Measurements from ENCODE around the gene CXCR6. TPM values are rescaled to one million over a fixed set of nuclear protein-coding genes. Genes with fewer than 3 reads are reported as not detected.

Gene CXCR6
- total RNA-seq, 1 donor from 2014 or later, result not detected

DNA sequence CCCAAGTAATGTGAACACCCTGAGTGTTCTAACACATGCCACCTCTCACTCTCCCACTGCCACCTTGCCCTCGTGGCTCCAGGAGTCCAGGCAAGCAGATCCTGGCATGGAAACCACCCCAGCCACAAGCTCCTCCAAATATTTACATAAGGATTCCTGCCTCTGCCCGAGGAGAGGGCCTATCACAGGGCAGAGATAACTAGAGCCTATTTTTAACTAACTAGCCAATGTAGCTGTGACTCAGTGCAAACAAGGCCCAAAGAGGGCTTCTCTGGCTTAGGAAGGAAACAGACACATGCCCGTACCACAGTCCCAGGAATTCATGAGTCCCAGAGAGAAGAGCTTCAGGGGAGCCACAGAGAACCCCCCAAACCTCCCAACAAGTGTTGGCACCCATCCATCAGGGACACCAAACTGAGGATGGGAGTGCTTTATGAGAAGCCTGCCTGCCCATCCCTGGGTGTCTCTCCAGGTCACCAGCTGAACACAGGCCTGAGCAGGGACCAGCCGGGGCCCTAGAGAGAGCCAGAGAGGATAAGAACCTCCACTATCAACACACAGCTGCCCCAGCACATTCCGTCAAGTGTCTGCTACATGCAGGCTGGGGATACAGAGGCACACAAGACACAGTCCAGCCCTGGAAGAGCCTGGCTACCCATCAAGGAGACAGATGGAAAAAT is 43.2 kb downstream of the CXCR6 start:
- Histone ChIP-seq H3K4me2 (no peak overlapping the region), H3K9ac (no peak overlapping the region), H3K27ac (no peak overlapping the region), H3K36me3 (no peaks in the 10 kb centered on the region), H3K4me1 (no peaks in the 10 kb centered on the region), H4K20me1 (ENCODE audit: low read depth) (peaks cover 39% of the 10 kb centered on the region), H3K4me3 (no peak overlapping the region), H3F3A (ENCODE audit: low read depth) (no peaks in the 10 kb centered on the region), H3K9me3 (ENCODE audit: low read depth) (no peaks in the 10 kb centered on the region), H3K27me3 (no peaks in the 10 kb centered on the region), H3K79me2 (ENCODE audit: low read depth) (peaks cover 5% of the 10 kb centered on the region), H2AFZ (replicated peaks) (no peak overlapping the region)
- H3K4me3 Mint-ChIP-seq, result no peak overlapping the region
- H3K9me3 Mint-ChIP-seq, result no peaks in the 10 kb centered on the region
- peaks cover 3% of the 10 kb centered on the region for H3K27me3 Mint-ChIP-seq (ENCODE audit: insufficient read depth, low read depth)
- H3K27ac Mint-ChIP-seq, result no peak overlapping the region
- H3K4me1 Mint-ChIP-seq, result peaks cover 12% of the 10 kb centered on the region
- H3K36me3 Mint-ChIP-seq, result peaks cover 1% of the 10 kb centered on the region
- no peak for DNase-seq (ENCODE audit: low spot score)
- TF ChIP-seq EZH2 (IDR thresholded peaks at IDR 0.05) (no peak), EZH2phosphoT487 (IDR thresholded peaks at IDR 0.05) (no peak)
- TF ChIP-seq, protein P1, sequence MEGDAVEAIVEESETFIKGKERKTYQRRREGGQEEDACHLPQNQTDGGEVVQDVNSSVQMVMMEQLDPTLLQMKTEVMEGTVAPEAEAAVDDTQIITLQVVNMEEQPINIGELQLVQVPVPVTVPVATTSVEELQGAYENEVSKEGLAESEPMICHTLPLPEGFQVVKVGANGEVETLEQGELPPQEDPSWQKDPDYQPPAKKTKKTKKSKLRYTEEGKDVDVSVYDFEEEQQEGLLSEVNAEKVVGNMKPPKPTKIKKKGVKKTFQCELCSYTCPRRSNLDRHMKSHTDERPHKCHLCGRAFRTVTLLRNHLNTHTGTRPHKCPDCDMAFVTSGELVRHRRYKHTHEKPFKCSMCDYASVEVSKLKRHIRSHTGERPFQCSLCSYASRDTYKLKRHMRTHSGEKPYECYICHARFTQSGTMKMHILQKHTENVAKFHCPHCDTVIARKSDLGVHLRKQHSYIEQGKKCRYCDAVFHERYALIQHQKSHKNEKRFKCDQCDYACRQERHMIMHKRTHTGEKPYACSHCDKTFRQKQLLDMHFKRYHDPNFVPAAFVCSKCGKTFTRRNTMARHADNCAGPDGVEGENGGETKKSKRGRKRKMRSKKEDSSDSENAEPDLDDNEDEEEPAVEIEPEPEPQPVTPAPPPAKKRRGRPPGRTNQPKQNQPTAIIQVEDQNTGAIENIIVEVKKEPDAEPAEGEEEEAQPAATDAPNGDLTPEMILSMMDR (IDR thresholded peaks at IDR 0.05), result no peak

DNA sequence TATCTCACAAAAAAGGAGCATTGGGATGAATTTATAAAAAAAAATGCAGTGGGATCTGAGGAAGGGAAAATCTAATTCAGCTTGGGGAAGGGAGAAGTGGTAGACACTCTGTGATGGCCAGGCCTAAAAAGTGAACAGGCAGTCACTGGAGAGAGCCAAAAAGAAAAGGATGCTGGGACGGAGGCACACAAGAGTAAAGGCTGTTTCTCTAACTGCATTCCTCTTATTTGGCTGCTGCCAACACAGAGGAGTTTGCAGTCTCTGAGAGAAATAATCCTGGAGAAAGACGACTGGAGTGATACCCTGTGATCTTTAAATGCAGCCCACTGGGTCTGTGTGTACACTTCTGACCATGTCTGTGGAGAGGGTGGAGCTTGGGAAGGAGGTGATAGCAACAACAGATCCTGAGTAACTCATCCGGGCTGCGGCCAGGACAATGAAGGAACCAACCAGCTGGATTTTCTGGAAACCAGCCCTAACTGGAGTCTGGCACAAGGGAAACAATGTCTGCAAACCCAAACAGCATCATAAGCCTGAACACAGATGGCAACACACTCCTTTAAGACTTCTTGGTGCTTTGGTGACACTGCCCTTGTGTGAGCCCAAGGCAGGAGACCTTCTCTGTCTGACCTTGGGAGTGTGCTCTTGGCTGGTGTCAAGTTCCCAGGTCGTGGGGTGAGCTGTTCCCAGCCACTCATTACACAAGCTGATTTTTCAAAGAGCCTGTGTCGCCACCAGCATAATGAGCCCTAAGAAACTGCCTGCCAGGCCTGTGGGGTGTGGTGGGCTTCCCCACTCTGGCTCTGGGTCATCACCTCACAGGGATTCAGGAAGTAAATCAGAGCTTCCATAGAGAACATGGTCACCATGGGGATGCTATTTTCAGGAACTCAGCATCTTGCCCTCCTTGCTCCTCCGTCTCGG is 44.4 kb downstream of the CXCR6 start:
- Mint-ChIP-seq H3K27ac (peak overlapping the region; percentile 9), H3K4me3 (no peak overlapping the region), H3K9me3 (no peaks in the 10 kb centered on the region), H3K27me3 (ENCODE audit: insufficient read depth, low read depth) (peaks cover 3% of the 10 kb centered on the region), H3K36me3 (no peaks in the 10 kb centered on the region), H3K4me1 (peaks cover 12% of the 10 kb centered on the region)
- Histone ChIP-seq H3K4me1 (no peaks in the 10 kb centered on the region), H3K79me2 (ENCODE audit: low read depth) (peaks cover 10% of the 10 kb centered on the region), H3K4me3 (no peak overlapping the region), H3K9me3 (ENCODE audit: low read depth) (no peaks in the 10 kb centered on the region), H3K27ac (no peak overlapping the region), H3F3A (ENCODE audit: low read depth) (no peaks in the 10 kb centered on the region), H3K36me3 (no peaks in the 10 kb centered on the region), H2AFZ (replicated peaks) (no peak overlapping the region), H3K4me2 (no peak overlapping the region), H3K9ac (no peak overlapping the region), H4K20me1 (ENCODE audit: low read depth) (peaks cover 49% of the 10 kb centered on the region), H3K27me3 (no peaks in the 10 kb centered on the region)
- TF ChIP-seq EZH2 (IDR thresholded peaks at IDR 0.05) (no peak), EZH2phosphoT487 (IDR thresholded peaks at IDR 0.05) (no peak)
- TF ChIP-seq, protein P1 (IDR thresholded peaks at IDR 0.05), result no peak
- DNase-seq (ENCODE audit: low spot score), result no peak

DNA sequence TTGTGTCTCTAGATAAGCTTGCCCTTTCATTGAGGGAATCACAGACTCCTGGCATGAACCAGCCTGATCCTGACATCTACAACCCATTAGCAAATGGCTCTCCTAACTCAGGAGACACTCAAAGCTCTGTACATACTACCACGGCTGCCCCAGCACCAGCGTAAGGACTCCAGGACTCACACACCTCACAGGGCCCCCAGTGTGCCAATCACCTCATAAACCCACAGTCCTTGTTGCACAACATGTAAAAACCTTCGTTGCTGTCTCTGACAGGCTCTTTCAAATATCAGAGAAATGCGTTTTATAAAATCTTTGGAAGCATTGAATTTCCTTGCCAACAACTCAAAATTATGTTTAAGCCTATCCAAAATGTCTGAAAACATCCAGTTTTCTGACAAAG is 45.1 kb downstream of the CXCR6 start:
- peaks cover 17% of the 10 kb centered on the region for H3K79me2 ChIP-seq (ENCODE audit: low read depth)
- no peak overlapping the region for H3K27ac ChIP-seq
- H3K9me3 ChIP-seq (ENCODE audit: low read depth), result no peaks in the 10 kb centered on the region
- Mint-ChIP-seq H3K4me3 (peak overlapping the region; percentile 9), H3K36me3 (no peaks in the 10 kb centered on the region), H3K27me3 (ENCODE audit: insufficient read depth, low read depth) (peaks cover 3% of the 10 kb centered on the region), H3K4me1 (peaks cover 12% of the 10 kb centered on the region), H3K9me3 (no peaks in the 10 kb centered on the region), H3K27ac (no peak overlapping the region)
- no peak overlapping the region for H2AFZ ChIP-seq (replicated peaks)
- no peak for DNase-seq (ENCODE audit: low spot score)
- H3K4me2 ChIP-seq, result no peak overlapping the region
- H3K36me3 ChIP-seq, result no peaks in the 10 kb centered on the region
- no peaks in the 10 kb centered on the region for H3F3A ChIP-seq (ENCODE audit: low read depth)
- peaks cover 53% of the 10 kb centered on the region for H4K20me1 ChIP-seq (ENCODE audit: low read depth)
- no peak overlapping the region for H3K4me3 ChIP-seq
- TF ChIP-seq, protein P1 (IDR thresholded peaks at IDR 0.05), result no peak
- TF ChIP-seq EZH2 (IDR thresholded peaks at IDR 0.05), result no peak
- no peak for TF ChIP-seq EZH2phosphoT487 (IDR thresholded peaks at IDR 0.05)
- H3K27me3 ChIP-seq, result no peaks in the 10 kb centered on the region
- no peaks in the 10 kb centered on the region for H3K4me1 ChIP-seq
- no peak overlapping the region for H3K9ac ChIP-seq
